Heart left ventricle (tissue), 16 donors: ENCODE results near the gene SLC1A7. TPM values are rescaled to one million over a fixed set of nuclear protein-coding genes. Genes with fewer than 3 reads are reported as not detected.

Source experiments
- ATAC-seq, 4 donors: fragments of 200-7000 bp; cut with Tn5 transposase; one replicate each; pipeline ENCODE4 v1.9.1; 2020 to 2022; ENCODE audit warnings: moderate library complexity in 4 of 4, mild to moderate bottlenecking in 3 of 4, moderate number of reproducible peaks in 1 of 4
- DNase-seq, 5 donors: peaks; one replicate each; pipeline ENCODE4 v3.0.0-alpha.2; 2020
- H3K27ac ChIP-seq, 12 donors: fragments of 200-600 bp; sonication (generic) in 4 of 12; one replicate each; pipeline versions ENCODE4 v1.5.0 to v1.8.0; 2016 to 2022; ENCODE audit warnings: mild to moderate bottlenecking in 2 of 12
- H3K27me3 ChIP-seq, 9 donors: fragments of 200-600 bp; sonication (generic) in 2 of 9; one replicate each; pipeline versions ENCODE4 v1.5.1 to v1.8.0; 2016 to 2022; ENCODE audit warnings: mild to moderate bottlenecking in 3 of 9
- H3K36me3 ChIP-seq, 9 donors: fragments of 200-600 bp; sonication (generic) in 2 of 9; one replicate each; pipeline versions ENCODE4 v1.5.0 to v1.8.0; 2018 to 2022; ENCODE audit warnings: mild to moderate bottlenecking in 2 of 9
- H3K4me1 ChIP-seq, 12 donors: fragments of 200-600 bp; sonication (generic) in 4 of 12; one replicate each; pipeline versions ENCODE4 v1.5.0 to v1.8.0; 2016 to 2022; ENCODE audit warnings: mild to moderate bottlenecking in 3 of 12
- H3K4me3 ChIP-seq, 12 donors: fragments of 200-600 bp; sonication (generic) in 4 of 12; one replicate each; pipeline versions ENCODE4 v1.5.0 to v1.8.0; 2017 to 2022; ENCODE audit warnings: mild to moderate bottlenecking in 9 of 12, moderate library complexity in 4 of 12
- H3K9me3 ChIP-seq, 12 donors: fragments of 200-600 bp; sonication (generic) in 4 of 12; one replicate each; pipeline versions ENCODE4 v1.5.0 to v1.8.0; 2016 to 2022; ENCODE audit warnings: mild to moderate bottlenecking in 1 of 12
- CTCF ChIP-seq, 12 donors: fragments of 200-600 bp; sonication (generic) in 4 of 12; IDR thresholded peaks; one replicate each; pipeline versions ENCODE4 v1.5.0 to v1.8.0; 2018 to 2022; ENCODE audit warnings: antibody characterized with exemption in 12 of 12, mild to moderate bottlenecking in 5 of 12
- POLR2A ChIP-seq, 2 donors: fragments of 450-650 bp; IDR thresholded peaks; one replicate each; pipeline ENCODE4 v1.6.1; 2017; ENCODE audit warnings: antibody characterized with exemption in 2 of 2, mild to moderate bottlenecking in 2 of 2, moderate library complexity in 2 of 2
- WGBS, 4 donors: extraction: QIAGEN DNeasy Blood & Tissue Kit in 2 of 4; methylation state at CpG; one replicate each; pipeline versions ENCODE4 v1.1.5 to v1.1.7; 2013 to 2018; 5-methylcytosine and 5-hydroxymethylcytosine counted together
- intact Hi-C, 10 donors: fragments of 100-400 bp; cut with DNase I; formaldehyde crosslinking; loops; one replicate each; pipeline versions ENCODE4 v1.11.1 to v1.14.2; 2022
- polyA plus RNA-seq, 2 donors: library from polyadenylated mRNA; stranded (reverse); fragments of 200-250 nt; gene quantifications; one replicate each; pipeline ENCODE4 v1.2.3, GENCODE V29; 2013
- total RNA-seq, 9 donors: library from RNA; depleted of rRNA in 2 of 9; stranded (reverse); fragments of >200 nt in 2 of 9; fragmentation: NEBNext Ultra II Directional in 3 of 9; extraction: Animal tissue kit (Norgen Biotek cat#: 25700) in 3 of 9; gene quantifications; one replicate each; pipeline versions ENCODE4 v1.1.0 to v1.2.4, GENCODE V29; 2016 to 2023
- donor health status: ischemic (EF 13 %, LVEDD 7.1; RV severe dilation, severe dysfunction).
- donor health status: healthy with polysubstance abuse.
- donor health status: DM: no; HTN: yes; CAD: no.
- donor health status: DM: no; HTN: no; CAD: no.
- donor health status: ischemic (EF 25% LVEDD 6.9; RV normal size, moderate dysfunction).
- donor health status: ischemic (EF 25% LVEDD 5.7; RV mildly dilated, moderate dysfunction).
- donor health status: healthy.
- donor health status: DM: yes; HTN: yes; CAD: no.
- donor health status: ischemic (EF 35%, LVEDD 5.7; RV mildly dilated, moderate dysfunction).
- donor health status: nonischemic (EF 11% LVEDD 7.7; RV severe dilation, severe dysfunction).
- donor health status: DM: yes; HTN: yes; CAD: no.
- donor health status: PGD.
- donor health status: ischemic (EF 29% LVEDD 5.4; RV normal size, mild dysfunction).
- donor health status: nonischemic (EF 23%, LVEDD 6.1; RV moderate dilation, normal function).

SLC1A7 gene
- total and polyA plus RNA-seq, 11 donors, result 0.07 to 1.1 (median 0.33) TPM; not detected in 2

- H3K27me3 ChIP-seq, result no peaks in the 10 kb centered on the region
- peaks cover 0 to 8% (median 0%) of the 10 kb centered on the region in 12 donors for H3K9me3 ChIP-seq
- no peaks in the 10 kb centered on the region for H3K36me3 ChIP-seq
- peaks cover 0 to 26% (median 15%) of the 10 kb centered on the region in 12 donors for H3K4me1 ChIP-seq
- H3K27ac ChIP-seq, result no peak overlapping the region
- no peak for ATAC-seq
- TF ChIP-seq POLR2A (IDR thresholded peaks at IDR 0.05), result no peak
- no peak for TF ChIP-seq CTCF (IDR thresholded peaks at IDR 0.05)
- H3K4me3 ChIP-seq, result no peak overlapping the region
- intact Hi-C loops, result no loop called here
- 94 to 97% (median 95%) methylated on average over 6 of the region's 6 CpGs for WGBS, 4 donors
- DNase-seq, result no peak
These were observed 28.3 kb downstream of the SLC1A7 start for GRCh38 chr1:53114090-53114489.

- ATAC-seq (no peak), DNase-seq (no peak)
- Histone ChIP-seq H3K9me3 (peaks cover 0 to 8% (median 0%) of the 10 kb centered on the region in 12 donors), H3K36me3 (no peaks in the 10 kb centered on the region), H3K4me1 (peaks cover 0 to 32% (median 20%) of the 10 kb centered on the region in 12 donors), H3K4me3 (no peak overlapping the region), H3K27ac (peak overlapping the region in 1 of 12 donors; percentile 22), H3K27me3 (no peaks in the 10 kb centered on the region)
- WGBS, 4 donors, result 84 to 92% (median 87%) methylated on average over 4 of the region's 4 CpGs
- TF ChIP-seq CTCF (IDR thresholded peaks at IDR 0.05), result no peak
- no peak for TF ChIP-seq POLR2A (IDR thresholded peaks at IDR 0.05)
- intact Hi-C loops, result no loop called here
These were observed 29.6 kb downstream of the SLC1A7 start for GRCh38 chr1:53112861-53113260.

GRCh38 chr1:53112271-53112774, 30.1 kb downstream of the SLC1A7 start:
- H3K9me3 ChIP-seq, result peaks cover 0 to 8% (median 0%) of the 10 kb centered on the region in 12 donors
- 75 to 84% (median 79%) methylated on average over 2 of the region's 2 CpGs for WGBS, 4 donors
- no peaks in the 10 kb centered on the region for H3K36me3 ChIP-seq
- intact Hi-C loops, result no loop called here
- H3K4me3 ChIP-seq, result no peak overlapping the region
- peak in 1 of 4 donors; percentile 19 for ATAC-seq
- TF ChIP-seq POLR2A (IDR thresholded peaks at IDR 0.05) (no peak), CTCF (IDR thresholded peaks at IDR 0.05) (no peak)
- DNase-seq, result no peak
- no peaks in the 10 kb centered on the region for H3K27me3 ChIP-seq
- no peak overlapping the region for H3K27ac ChIP-seq
- peaks cover 0 to 32% (median 20%) of the 10 kb centered on the region in 12 donors for H3K4me1 ChIP-seq

- WGBS, 4 donors, result 77 to 83% (median 79%) methylated on average over 5 of the region's 5 CpGs
- H3K27ac ChIP-seq, result no peak overlapping the region
- intact Hi-C loops, result no loop called here
These were observed 30.7 kb downstream of the SLC1A7 start for GRCh38 chr1:53111693-53112092.

More at GRCh38 chr1:53111693-53112092, 30.7 kb downstream of the SLC1A7 start:
- Histone ChIP-seq H3K9me3 (peaks cover 0 to 8% (median 0%) of the 10 kb centered on the region in 12 donors), H3K27me3 (no peaks in the 10 kb centered on the region), H3K4me3 (no peak overlapping the region), H3K36me3 (no peaks in the 10 kb centered on the region), H3K4me1 (peaks cover 0 to 32% (median 20%) of the 10 kb centered on the region in 12 donors)
- DNase-seq (no peak), ATAC-seq (no peak)
- no peak for TF ChIP-seq POLR2A (IDR thresholded peaks at IDR 0.05)
